Panc1 (cell line): ENCODE measurements around the gene KLK12. TPM values are rescaled to one million over a fixed set of nuclear protein-coding genes. Genes with fewer than 3 reads are reported as not detected.

Experiments used
- ATAC-seq: fragments of 200-7000 bp; cut with Tn5 transposase; 2 replicates; pipeline ENCODE4 v1.9.1; 2020; ENCODE audit warnings: mild to moderate bottlenecking, moderate library complexity
- BruUV-seq: library from RNA; stranded (reverse); fragments of 400-500 nt; replicated peaks from 2 replicates; lab custom pipeline; 2021; lab: Mats Ljungman, UMichigan
- CTCF ChIA-PET: fragments of 300-600 bp; sonication (Branson Sonifier 250); formaldehyde crosslinking; loops from one replicate; lab custom pipeline; 2022; ENCODE audit warnings: antibody characterized with exemption; lab: Charles Lee
- POLR2A ChIA-PET: fragments of 300-600 bp; sonication (Branson Sonifier 250); formaldehyde crosslinking; loops from one replicate; lab custom pipeline; 2022; ENCODE audit warnings: antibody characterized with exemption; lab: Charles Lee
- DNase-seq: peaks from one replicate; pipeline ENCODE4 v3.0.0-alpha.2; 2010; ENCODE audit warnings: low read depth, low spot score
- H3K27ac ChIP-seq: 2 replicates; pipeline ENCODE4 v1.5.1; 2011; ENCODE audit warnings: mild to moderate bottlenecking, low read length, inconsistent platforms
- H3K27me3 ChIP-seq: fragments of 200-500 bp; sonication (Bioruptor generic); 2 replicates; pipeline ENCODE4 v1.6.0; 2014; ENCODE audit warnings: low read length, inconsistent platforms; ENCODE audit not compliant: control insufficient read depth, insufficient read depth
- H3K36me3 ChIP-seq: fragments of 200-500 bp; sonication (Bioruptor generic); 2 replicates; pipeline ENCODE4 v1.5.1; 2014; ENCODE audit warnings: inconsistent platforms, mild to moderate bottlenecking, low read length, moderate library complexity; ENCODE audit not compliant: control insufficient read depth, insufficient read depth
- H3K4me1 ChIP-seq: 2 replicates; pipeline ENCODE4 v1.5.1; 2011; ENCODE audit warnings: inconsistent platforms, mild to moderate bottlenecking, low read length, moderate library complexity; ENCODE audit not compliant: control insufficient read depth, insufficient read depth
- H3K4me3 ChIP-seq, 2 experiments: 2 replicates each; pipeline ENCODE4 v1.5.1; 2011 to 2012; ENCODE audit warnings: low read depth in 2 of 2, low read length in 2 of 2, mild to moderate bottlenecking in 2 of 2, inconsistent platforms in 1 of 2, moderate library complexity in 1 of 2
- H3K9me3 ChIP-seq: fragments of 200-500 bp; sonication (Bioruptor generic); 2 replicates; pipeline ENCODE4 v1.5.1; 2014; ENCODE audit warnings: low read depth, mild to moderate bottlenecking, inconsistent platforms, low read length, moderate library complexity; ENCODE audit not compliant: control insufficient read depth, insufficient read depth
- POLR2AphosphoS5 ChIP-seq: IDR thresholded peaks from 2 replicates; pipeline ENCODE4 v1.6.1; 2012; ENCODE audit warnings: mild to moderate bottlenecking, low read depth, low read length, moderate library complexity
- SIN3A ChIP-seq: IDR thresholded peaks from 2 replicates; pipeline ENCODE4 v1.6.1; 2012; ENCODE audit warnings: low read depth, mild to moderate bottlenecking, low read length, moderate library complexity, borderline replicate concordance; ENCODE audit not compliant: insufficient read depth
- TCF7L2 ChIP-seq: IDR thresholded peaks from 2 replicates; pipeline ENCODE4 v1.6.1; 2011; ENCODE audit warnings: mild to moderate bottlenecking, low read depth, low read length, inconsistent platforms
- in situ Hi-C: cut with HindIII; loops from 2 replicates; pipeline ENCODE4 v1.10.0; 2016; ENCODE audit warnings: low sequenced_read_pairs, low pct_unique_long_range_greater_than_20kb
- intact Hi-C: fragments of 100-400 bp; cut with micrococcal nuclease; formaldehyde crosslinking; loops from one replicate; pipeline ENCODE4 v1.10.0; 2022; ENCODE audit not compliant: unreplicated experiment
- total RNA-seq: library from RNA; stranded (reverse); gene quantifications from one replicate; pipeline ENCODE4 v1.2.1, GENCODE V29; 2021; ENCODE audit not compliant: unreplicated experiment
- TF ChIP-seq, protein P1 (sequence below), 2 experiments: IDR thresholded peaks; 2 replicates each; pipeline ENCODE4 v1.6.1; 2011 to 2012; ENCODE audit warnings: low read depth in 2 of 2, control low read depth in 1 of 2, low read length in 1 of 2, mild to moderate bottlenecking in 1 of 2, moderate library complexity in 1 of 2; ENCODE audit not compliant: insufficient read depth in 1 of 2
- TF ChIP-seq, protein P2 (sequence below): fragments of 450-650 bp; IDR thresholded peaks from 2 replicates; pipeline ENCODE4 v1.5.1; 2017; ENCODE audit warnings: mild to moderate bottlenecking

Gene KLK12
- total RNA-seq, 1 experiment from 2014 or later: not detected

DNA sequence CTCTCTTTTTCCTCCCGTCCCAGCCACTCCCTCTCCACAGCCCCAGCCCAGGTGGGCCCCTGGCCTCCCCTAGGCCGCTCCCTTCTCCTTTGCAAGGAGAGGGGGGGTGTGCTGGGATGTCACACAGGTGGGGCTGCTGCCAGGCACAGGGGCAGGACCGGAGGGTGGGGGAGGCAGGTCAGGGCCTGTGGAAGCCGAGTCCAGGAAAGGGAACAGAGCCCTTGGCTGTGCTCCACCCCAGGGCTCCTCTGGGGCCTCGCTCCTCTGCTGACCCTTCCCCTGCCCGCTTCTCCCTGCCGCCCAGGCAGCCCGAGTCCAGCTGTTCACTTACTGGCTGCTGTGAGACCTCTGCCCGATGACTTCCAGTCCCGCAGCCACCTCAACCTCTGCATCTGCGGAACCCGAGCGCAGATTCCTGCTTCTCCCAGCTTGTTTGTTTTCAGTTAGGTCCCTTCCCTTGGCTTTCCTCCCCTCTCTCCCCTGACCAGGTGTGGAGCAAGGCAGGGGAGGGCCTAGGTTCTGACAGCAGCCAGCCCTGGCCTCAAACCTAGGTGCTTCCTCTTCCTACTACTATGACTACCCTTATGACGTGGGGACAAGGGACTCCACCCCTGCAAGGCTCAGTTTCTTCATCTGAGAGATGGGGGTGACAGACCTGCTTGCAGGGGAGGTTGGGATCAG, 7.5 kb downstream of the KLK12 start:
- Histone ChIP-seq H3K27ac (no peak overlapping the region), H3K27me3 (no peaks in the 10 kb centered on the region), H3K36me3 (no peaks in the 10 kb centered on the region), H3K4me1 (no peaks in the 10 kb centered on the region), H3K9me3 (no peaks in the 10 kb centered on the region), H3K4me3 (no peak overlapping the region)
- TF ChIP-seq SIN3A: no peak
- TF ChIP-seq TCF7L2: no peak
- TF ChIP-seq, protein P1, sequence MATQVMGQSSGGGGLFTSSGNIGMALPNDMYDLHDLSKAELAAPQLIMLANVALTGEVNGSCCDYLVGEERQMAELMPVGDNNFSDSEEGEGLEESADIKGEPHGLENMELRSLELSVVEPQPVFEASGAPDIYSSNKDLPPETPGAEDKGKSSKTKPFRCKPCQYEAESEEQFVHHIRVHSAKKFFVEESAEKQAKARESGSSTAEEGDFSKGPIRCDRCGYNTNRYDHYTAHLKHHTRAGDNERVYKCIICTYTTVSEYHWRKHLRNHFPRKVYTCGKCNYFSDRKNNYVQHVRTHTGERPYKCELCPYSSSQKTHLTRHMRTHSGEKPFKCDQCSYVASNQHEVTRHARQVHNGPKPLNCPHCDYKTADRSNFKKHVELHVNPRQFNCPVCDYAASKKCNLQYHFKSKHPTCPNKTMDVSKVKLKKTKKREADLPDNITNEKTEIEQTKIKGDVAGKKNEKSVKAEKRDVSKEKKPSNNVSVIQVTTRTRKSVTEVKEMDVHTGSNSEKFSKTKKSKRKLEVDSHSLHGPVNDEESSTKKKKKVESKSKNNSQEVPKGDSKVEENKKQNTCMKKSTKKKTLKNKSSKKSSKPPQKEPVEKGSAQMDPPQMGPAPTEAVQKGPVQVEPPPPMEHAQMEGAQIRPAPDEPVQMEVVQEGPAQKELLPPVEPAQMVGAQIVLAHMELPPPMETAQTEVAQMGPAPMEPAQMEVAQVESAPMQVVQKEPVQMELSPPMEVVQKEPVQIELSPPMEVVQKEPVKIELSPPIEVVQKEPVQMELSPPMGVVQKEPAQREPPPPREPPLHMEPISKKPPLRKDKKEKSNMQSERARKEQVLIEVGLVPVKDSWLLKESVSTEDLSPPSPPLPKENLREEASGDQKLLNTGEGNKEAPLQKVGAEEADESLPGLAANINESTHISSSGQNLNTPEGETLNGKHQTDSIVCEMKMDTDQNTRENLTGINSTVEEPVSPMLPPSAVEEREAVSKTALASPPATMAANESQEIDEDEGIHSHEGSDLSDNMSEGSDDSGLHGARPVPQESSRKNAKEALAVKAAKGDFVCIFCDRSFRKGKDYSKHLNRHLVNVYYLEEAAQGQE (IDR thresholded peaks at IDR 0.05; ENCODE audit: insufficient read depth in 1 of 2, low read depth in 2 of 2, low read length in 1 of 2): no peak
- TF ChIP-seq, protein P2, sequence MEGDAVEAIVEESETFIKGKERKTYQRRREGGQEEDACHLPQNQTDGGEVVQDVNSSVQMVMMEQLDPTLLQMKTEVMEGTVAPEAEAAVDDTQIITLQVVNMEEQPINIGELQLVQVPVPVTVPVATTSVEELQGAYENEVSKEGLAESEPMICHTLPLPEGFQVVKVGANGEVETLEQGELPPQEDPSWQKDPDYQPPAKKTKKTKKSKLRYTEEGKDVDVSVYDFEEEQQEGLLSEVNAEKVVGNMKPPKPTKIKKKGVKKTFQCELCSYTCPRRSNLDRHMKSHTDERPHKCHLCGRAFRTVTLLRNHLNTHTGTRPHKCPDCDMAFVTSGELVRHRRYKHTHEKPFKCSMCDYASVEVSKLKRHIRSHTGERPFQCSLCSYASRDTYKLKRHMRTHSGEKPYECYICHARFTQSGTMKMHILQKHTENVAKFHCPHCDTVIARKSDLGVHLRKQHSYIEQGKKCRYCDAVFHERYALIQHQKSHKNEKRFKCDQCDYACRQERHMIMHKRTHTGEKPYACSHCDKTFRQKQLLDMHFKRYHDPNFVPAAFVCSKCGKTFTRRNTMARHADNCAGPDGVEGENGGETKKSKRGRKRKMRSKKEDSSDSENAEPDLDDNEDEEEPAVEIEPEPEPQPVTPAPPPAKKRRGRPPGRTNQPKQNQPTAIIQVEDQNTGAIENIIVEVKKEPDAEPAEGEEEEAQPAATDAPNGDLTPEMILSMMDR: no peak
- TF ChIP-seq POLR2AphosphoS5: no peak
- ChIA-PET CTCF (no interaction called here), POLR2A (no interaction called here)
- ATAC-seq (no peak), DNase-seq (no peak)
- in situ Hi-C loops: no loop called here
- no TSS peak for BruUV-seq
- intact Hi-C loops: no loop called here

DNA sequence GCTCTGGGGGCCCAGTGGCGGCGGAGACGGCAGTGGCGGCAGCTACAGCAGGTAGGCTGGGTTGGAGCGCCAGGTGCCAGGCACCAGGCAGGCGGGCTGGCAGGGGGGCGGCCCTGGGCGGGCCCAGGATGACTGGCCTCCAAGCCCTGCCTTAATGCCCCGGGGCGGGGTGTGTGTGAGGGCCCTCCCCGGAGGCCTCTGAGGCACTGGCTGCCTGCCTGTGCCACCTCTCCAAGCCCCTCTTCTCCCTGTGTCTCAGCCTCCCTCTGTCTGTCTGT, 8.3 kb downstream of the KLK12 start, which contains the start of gene KLK11:
Gene KLK11 (minus strand): TSS at position 63 of the 278 bp plus-strand sequence. CDS start 985 bp downstream, outside the sequence.
- Histone ChIP-seq H3K9me3 (no peaks in the 10 kb centered on the region), H3K4me3 (no peak within 1 kb of the TSS), H3K4me1 (no peaks in the 10 kb centered on the region), H3K36me3 (no peaks in the 10 kb centered on the region), H3K27me3 (no peaks in the 10 kb centered on the region), H3K27ac (no peak within 1 kb of the TSS)
- TF ChIP-seq, protein P1 (IDR thresholded peaks at IDR 0.05; ENCODE audit: insufficient read depth in 1 of 2, low read depth in 2 of 2, low read length in 1 of 2): no peak
- no peak for TF ChIP-seq POLR2AphosphoS5
- ChIA-PET CTCF (no interaction called here), POLR2A (no interaction called here)
- no TSS peak for BruUV-seq
- ATAC-seq (0 out of 2 replicates have a peak, but pooled peaks have one; percentile 45), DNase-seq (no peak)
- intact Hi-C loops: no loop called here
- in situ Hi-C loops: no loop called here
